ENCODE data around the gene DNM2. TPM values are rescaled to one million over a fixed set of nuclear protein-coding genes. Genes with fewer than 3 reads are reported as not detected.

Gene DNM2
- total RNA-seq, 1 donor from 2014 or later = 117 TPM

- peaks cover 4% of the 10 kb centered on the region for H3K36me3 Mint-ChIP-seq (ENCODE audit: low read depth)
- H3K4me3 Mint-ChIP-seq = no peak overlapping the region
- H3K9me3 Mint-ChIP-seq = no peaks in the 10 kb centered on the region
Observed at GRCh38 chr19:10762656-10763055, 44.8 kb downstream of the DNM2 start.

GRCh38 chr19:10763411-10763810, 45.5 kb downstream of the DNM2 start:
- TF ChIP-seq, protein P1, sequence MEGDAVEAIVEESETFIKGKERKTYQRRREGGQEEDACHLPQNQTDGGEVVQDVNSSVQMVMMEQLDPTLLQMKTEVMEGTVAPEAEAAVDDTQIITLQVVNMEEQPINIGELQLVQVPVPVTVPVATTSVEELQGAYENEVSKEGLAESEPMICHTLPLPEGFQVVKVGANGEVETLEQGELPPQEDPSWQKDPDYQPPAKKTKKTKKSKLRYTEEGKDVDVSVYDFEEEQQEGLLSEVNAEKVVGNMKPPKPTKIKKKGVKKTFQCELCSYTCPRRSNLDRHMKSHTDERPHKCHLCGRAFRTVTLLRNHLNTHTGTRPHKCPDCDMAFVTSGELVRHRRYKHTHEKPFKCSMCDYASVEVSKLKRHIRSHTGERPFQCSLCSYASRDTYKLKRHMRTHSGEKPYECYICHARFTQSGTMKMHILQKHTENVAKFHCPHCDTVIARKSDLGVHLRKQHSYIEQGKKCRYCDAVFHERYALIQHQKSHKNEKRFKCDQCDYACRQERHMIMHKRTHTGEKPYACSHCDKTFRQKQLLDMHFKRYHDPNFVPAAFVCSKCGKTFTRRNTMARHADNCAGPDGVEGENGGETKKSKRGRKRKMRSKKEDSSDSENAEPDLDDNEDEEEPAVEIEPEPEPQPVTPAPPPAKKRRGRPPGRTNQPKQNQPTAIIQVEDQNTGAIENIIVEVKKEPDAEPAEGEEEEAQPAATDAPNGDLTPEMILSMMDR (conservative IDR thresholded peaks at IDR 0.05) = no peak
- Mint-ChIP-seq H3K4me1 (peaks cover 16% of the 10 kb centered on the region), H3K27ac (ENCODE audit: unreplicated experiment) (peak overlapping the region; percentile 67), H3K27me3 (ENCODE audit: low read depth) (no peaks in the 10 kb centered on the region), H3K36me3 (ENCODE audit: low read depth) (peaks cover 4% of the 10 kb centered on the region), H3K4me3 (no peak overlapping the region), H3K9me3 (no peaks in the 10 kb centered on the region)
- no peak for DNase-seq (ENCODE audit: low read depth, low spot score)

More at GRCh38 chr19:10762656-10763055, 44.8 kb downstream of the DNM2 start:
- Mint-ChIP-seq H3K4me1 (peaks cover 16% of the 10 kb centered on the region), H3K27me3 (ENCODE audit: low read depth) (no peaks in the 10 kb centered on the region), H3K27ac (ENCODE audit: unreplicated experiment) (no peak overlapping the region)
- TF ChIP-seq, protein P1 (conservative IDR thresholded peaks at IDR 0.05) = no peak
- no peak for DNase-seq (ENCODE audit: low read depth, low spot score)

GRCh38 chr19:10763828-10764339, 46.0 kb downstream of the DNM2 start:
- Mint-ChIP-seq H3K27ac (ENCODE audit: unreplicated experiment) (peak overlapping the region; percentile 67), H3K4me3 (no peak overlapping the region), H3K27me3 (ENCODE audit: low read depth) (no peaks in the 10 kb centered on the region), H3K36me3 (ENCODE audit: low read depth) (peaks cover 4% of the 10 kb centered on the region), H3K4me1 (peaks cover 15% of the 10 kb centered on the region), H3K9me3 (no peaks in the 10 kb centered on the region)
- DNase-seq (ENCODE audit: low read depth, low spot score) = no peak
- TF ChIP-seq, protein P1 (conservative IDR thresholded peaks at IDR 0.05) = no peak

DNA sequence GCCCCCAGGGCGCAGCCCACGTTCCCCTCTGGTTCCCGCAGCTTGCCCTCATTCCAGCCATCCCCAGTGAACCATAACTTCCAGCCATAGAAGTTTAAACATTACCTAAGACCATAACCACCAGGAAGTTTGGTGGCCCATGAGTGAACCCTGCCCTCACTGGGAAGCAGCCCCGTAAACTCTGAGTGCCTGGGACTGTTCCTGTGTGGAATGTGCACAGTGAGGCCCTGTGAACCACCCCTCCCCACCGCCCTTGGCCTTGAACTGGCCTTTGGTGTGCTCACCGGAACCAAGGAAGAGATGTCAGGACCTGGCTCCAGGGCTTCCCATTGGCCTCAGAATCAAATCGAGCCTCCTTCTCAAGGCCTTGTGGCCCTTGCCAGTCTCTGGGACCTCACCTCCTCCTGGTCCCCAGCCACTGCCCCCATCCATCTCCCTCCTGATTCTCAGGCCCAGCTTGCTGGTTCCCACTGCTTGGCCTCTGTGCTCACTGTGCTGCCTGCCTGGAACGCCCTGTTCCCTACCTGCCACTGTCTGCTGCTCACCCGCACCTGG, 46.5 kb downstream of the DNM2 start:
- H3K27me3 Mint-ChIP-seq (ENCODE audit: low read depth) = no peaks in the 10 kb centered on the region
- TF ChIP-seq, protein P1 (conservative IDR thresholded peaks at IDR 0.05) = no peak
- no peak for DNase-seq (ENCODE audit: low read depth, low spot score)
- no peak overlapping the region for H3K27ac Mint-ChIP-seq (ENCODE audit: unreplicated experiment)
- no peaks in the 10 kb centered on the region for H3K9me3 Mint-ChIP-seq
- H3K4me3 Mint-ChIP-seq = no peak overlapping the region
- peaks cover 4% of the 10 kb centered on the region for H3K36me3 Mint-ChIP-seq (ENCODE audit: low read depth)
- peaks cover 15% of the 10 kb centered on the region for H3K4me1 Mint-ChIP-seq

- DNase-seq (ENCODE audit: low read depth, low spot score) = no peak
- Mint-ChIP-seq H3K4me3 (no peak overlapping the region), H3K4me1 (peaks cover 15% of the 10 kb centered on the region), H3K27me3 (ENCODE audit: low read depth) (no peaks in the 10 kb centered on the region), H3K36me3 (ENCODE audit: low read depth) (peaks cover 2% of the 10 kb centered on the region), H3K9me3 (no peaks in the 10 kb centered on the region), H3K27ac (ENCODE audit: unreplicated experiment) (no peak overlapping the region)
- TF ChIP-seq, protein P1 (conservative IDR thresholded peaks at IDR 0.05) = no peak
Observed at GRCh38 chr19:10766049-10766623, 48.3 kb downstream of the DNM2 start.
